Heart left ventricle (tissue), 16 donors: Measurements from ENCODE around the gene ISOC1. TPM values are rescaled to one million over a fixed set of nuclear protein-coding genes. Genes with fewer than 3 reads are reported as not detected.

ENCODE experiments used
- ATAC-seq, 4 donors: fragments of 200-7000 bp; cut with Tn5 transposase; one replicate each; pipeline ENCODE4 v1.9.1; 2020 to 2022; ENCODE audit warnings: moderate library complexity in 4 of 4, mild to moderate bottlenecking in 3 of 4, moderate number of reproducible peaks in 1 of 4
- DNase-seq, 5 donors: peaks; one replicate each; pipeline ENCODE4 v3.0.0-alpha.2; 2020
- H3K27ac ChIP-seq, 12 donors: fragments of 200-600 bp; sonication (generic) in 4 of 12; one replicate each; pipeline versions ENCODE4 v1.5.0 to v1.8.0; 2016 to 2022; ENCODE audit warnings: mild to moderate bottlenecking in 2 of 12
- H3K27me3 ChIP-seq, 9 donors: fragments of 200-600 bp; sonication (generic) in 2 of 9; one replicate each; pipeline versions ENCODE4 v1.5.1 to v1.8.0; 2016 to 2022; ENCODE audit warnings: mild to moderate bottlenecking in 3 of 9
- H3K36me3 ChIP-seq, 9 donors: fragments of 200-600 bp; sonication (generic) in 2 of 9; one replicate each; pipeline versions ENCODE4 v1.5.0 to v1.8.0; 2018 to 2022; ENCODE audit warnings: mild to moderate bottlenecking in 2 of 9
- H3K4me1 ChIP-seq, 12 donors: fragments of 200-600 bp; sonication (generic) in 4 of 12; one replicate each; pipeline versions ENCODE4 v1.5.0 to v1.8.0; 2016 to 2022; ENCODE audit warnings: mild to moderate bottlenecking in 3 of 12
- H3K4me3 ChIP-seq, 12 donors: fragments of 200-600 bp; sonication (generic) in 4 of 12; one replicate each; pipeline versions ENCODE4 v1.5.0 to v1.8.0; 2017 to 2022; ENCODE audit warnings: mild to moderate bottlenecking in 9 of 12, moderate library complexity in 4 of 12
- H3K9me3 ChIP-seq, 12 donors: fragments of 200-600 bp; sonication (generic) in 4 of 12; one replicate each; pipeline versions ENCODE4 v1.5.0 to v1.8.0; 2016 to 2022; ENCODE audit warnings: mild to moderate bottlenecking in 1 of 12
- CTCF ChIP-seq, 12 donors: fragments of 200-600 bp; sonication (generic) in 4 of 12; IDR thresholded peaks; one replicate each; pipeline versions ENCODE4 v1.5.0 to v1.8.0; 2018 to 2022; ENCODE audit warnings: antibody characterized with exemption in 12 of 12, mild to moderate bottlenecking in 5 of 12
- POLR2A ChIP-seq, 2 donors: fragments of 450-650 bp; IDR thresholded peaks; one replicate each; pipeline ENCODE4 v1.6.1; 2017; ENCODE audit warnings: antibody characterized with exemption in 2 of 2, mild to moderate bottlenecking in 2 of 2, moderate library complexity in 2 of 2
- WGBS, 4 donors: extraction: QIAGEN DNeasy Blood & Tissue Kit in 2 of 4; methylation state at CpG; one replicate each; pipeline versions ENCODE4 v1.1.5 to v1.1.7; 2013 to 2018; 5-methylcytosine and 5-hydroxymethylcytosine counted together
- intact Hi-C, 10 donors: fragments of 100-400 bp; cut with DNase I; formaldehyde crosslinking; loops; one replicate each; pipeline versions ENCODE4 v1.11.1 to v1.14.2; 2022
- polyA plus RNA-seq, 2 donors: library from polyadenylated mRNA; stranded (reverse); fragments of 200-250 nt; gene quantifications; one replicate each; pipeline ENCODE4 v1.2.3, GENCODE V29; 2013
- total RNA-seq, 9 donors: library from RNA; depleted of rRNA in 2 of 9; stranded (reverse); fragments of >200 nt in 2 of 9; fragmentation: NEBNext Ultra II Directional in 3 of 9; extraction: Animal tissue kit (Norgen Biotek cat#: 25700) in 3 of 9; gene quantifications; one replicate each; pipeline versions ENCODE4 v1.1.0 to v1.2.4, GENCODE V29; 2016 to 2023
- donor health status: ischemic (EF 13 %, LVEDD 7.1; RV severe dilation, severe dysfunction).
- donor health status: healthy with polysubstance abuse.
- donor health status: DM: no; HTN: yes; CAD: no.
- donor health status: DM: no; HTN: no; CAD: no.
- donor health status: ischemic (EF 25% LVEDD 6.9; RV normal size, moderate dysfunction).
- donor health status: ischemic (EF 25% LVEDD 5.7; RV mildly dilated, moderate dysfunction).
- donor health status: healthy.
- donor health status: DM: yes; HTN: yes; CAD: no.
- donor health status: ischemic (EF 35%, LVEDD 5.7; RV mildly dilated, moderate dysfunction).
- donor health status: nonischemic (EF 11% LVEDD 7.7; RV severe dilation, severe dysfunction).
- donor health status: DM: yes; HTN: yes; CAD: no.
- donor health status: PGD.
- donor health status: ischemic (EF 29% LVEDD 5.4; RV normal size, mild dysfunction).
- donor health status: nonischemic (EF 23%, LVEDD 6.1; RV moderate dilation, normal function).

Gene ISOC1
- total and polyA plus RNA-seq, 11 donors: 42.3 to 98.6 (median 72.7) TPM

GRCh38 chr5:129097498-129098296 is 3.1 kb downstream of the ISOC1 start:
- no peaks in the 10 kb centered on the region for H3K9me3 ChIP-seq
- no peaks in the 10 kb centered on the region for H3K36me3 ChIP-seq
- ATAC-seq: no peak
- TF ChIP-seq CTCF (IDR thresholded peaks at IDR 0.05) (no peak), POLR2A (IDR thresholded peaks at IDR 0.05) (no peak)
- peak overlapping the region in 8 of 12 donors; percentile 2 to 95 (median 80) for H3K4me3 ChIP-seq
- peaks cover 4 to 64% (median 38%) of the 10 kb centered on the region in 12 donors for H3K4me1 ChIP-seq
- peak overlapping the region; percentile 31 to 97 (median 89) for H3K27ac ChIP-seq
- intact Hi-C loops: loop anchor here in 1 of 10 donors (10.0 kb wide), 1 partner anchor 173 kb away; no protein-coding TSS in a partner anchor
- peak in 3 of 5 donors; percentile 29 to 39 (median 33) for DNase-seq
- H3K27me3 ChIP-seq: no peaks in the 10 kb centered on the region
- WGBS, 4 donors: 53 to 66% (median 60%) methylated on average over 11 of the region's 11 CpGs

GRCh38 chr5:129098488-129099183 is 4.1 kb downstream of the ISOC1 start:
- 18 to 35% (median 21%) methylated on average over 3 of the region's 3 CpGs for WGBS, 4 donors
- H3K4me1 ChIP-seq: peaks cover 4 to 72% (median 38%) of the 10 kb centered on the region in 12 donors
- ATAC-seq: no peak
- no peaks in the 10 kb centered on the region for H3K27me3 ChIP-seq
- H3K36me3 ChIP-seq: no peaks in the 10 kb centered on the region
- H3K9me3 ChIP-seq: no peaks in the 10 kb centered on the region
- DNase-seq: no peak
- peak overlapping the region in 7 of 12 donors; percentile 5 to 95 (median 20) for H3K4me3 ChIP-seq
- intact Hi-C loops: loop anchor here in 1 of 10 donors (10.0 kb wide), 1 partner anchor 174 kb away; no protein-coding TSS in a partner anchor
- TF ChIP-seq POLR2A (IDR thresholded peaks at IDR 0.05) (no peak), CTCF (IDR thresholded peaks at IDR 0.05) (no peak)
- H3K27ac ChIP-seq: peak overlapping the region; percentile 3 to 97 (median 89)

- intact Hi-C loops: loop anchor here in 1 of 10 donors (10.0 kb wide), 1 partner anchor 174 kb away; no protein-coding TSS in a partner anchor
- H3K4me3 ChIP-seq: peak overlapping the region in 4 of 12 donors; percentile 15 to 95 (median 51)
- H3K27me3 ChIP-seq: no peaks in the 10 kb centered on the region
- no peak for TF ChIP-seq CTCF (IDR thresholded peaks at IDR 0.05)
- no peak for TF ChIP-seq POLR2A (IDR thresholded peaks at IDR 0.05)
- DNase-seq: no peak
- 0 to 71% (median 36%) methylated on average over 1 of the region's 1 CpG for WGBS, 4 donors
- no peaks in the 10 kb centered on the region for H3K9me3 ChIP-seq
- peak overlapping the region in 11 of 12 donors; percentile 8 to 97 (median 90) for H3K27ac ChIP-seq
- ATAC-seq: no peak
- H3K36me3 ChIP-seq: no peaks in the 10 kb centered on the region
- H3K4me1 ChIP-seq: peaks cover 4 to 78% (median 38%) of the 10 kb centered on the region in 12 donors
These were observed 4.6 kb downstream of the ISOC1 start for GRCh38 chr5:129099184-129099569.

- no peak for TF ChIP-seq POLR2A (IDR thresholded peaks at IDR 0.05)
- no peak for TF ChIP-seq CTCF (IDR thresholded peaks at IDR 0.05)
- DNase-seq: no peak
- H3K9me3 ChIP-seq: no peaks in the 10 kb centered on the region
- peaks cover 4 to 79% (median 32%) of the 10 kb centered on the region in 12 donors for H3K4me1 ChIP-seq
- no peak for ATAC-seq
- intact Hi-C loops: loop anchor here in 1 of 10 donors (10.0 kb wide), 1 partner anchor 1217 kb away; no protein-coding TSS in a partner anchor
- no peak overlapping the region for H3K27ac ChIP-seq
- WGBS, 4 donors: 62 to 79% (median 69%) methylated on average over 2 of the region's 2 CpGs
- H3K36me3 ChIP-seq: peaks cover 0 to 17% (median 9%) of the 10 kb centered on the region in 9 donors
- H3K27me3 ChIP-seq: no peaks in the 10 kb centered on the region
- no peak overlapping the region for H3K4me3 ChIP-seq
These were observed 7.2 kb downstream of the ISOC1 start for GRCh38 chr5:129101794-129102193.
